DOHH2 (cell line): Measurements from ENCODE around the gene MTHFSD.
"Not testable (repeated sequence)": the region's sequence is repeated elsewhere in the genome, so short reads cannot be mapped to it uniquely, and the experiment has no call there.

ENCODE experiments used
- CTCF ChIP-seq: fragments of 200-600 bp; sonication (generic); IDR thresholded peaks from one replicate; pipeline ENCODE4 v1.5.1; 2014; ENCODE audit warnings: antibody characterized with exemption, mild to moderate bottlenecking, low read depth, low read length; ENCODE audit not compliant: poor library complexity, severe bottlenecking
- EZH2phosphoT487 ChIP-seq: fragments of 200-600 bp; sonication (generic); IDR thresholded peaks from 2 replicates; pipeline ENCODE4 v1.6.1; 2017; ENCODE audit warnings: borderline replicate concordance, mild to moderate bottlenecking, antibody characterized with exemption, low read length, moderate library complexity, mixed read lengths

GRCh38 chr16:86587955-86588354 lies 32.9 kb upstream of the MTHFSD start:
- not testable (repeated sequence) for TF ChIP-seq CTCF, EZH2phosphoT487
